Right cardiac atrium (tissue), 5 donors: ENCODE measurements around the gene DOK1. TPM values are rescaled to one million over a fixed set of nuclear protein-coding genes. Genes with fewer than 3 reads are reported as not detected.

Experiments used
- ATAC-seq, 2 donors: fragments of 200-7000 bp; cut with Tn5 transposase; one replicate each; pipeline versions ENCODE4 v1.8.0 to v1.9.1; 2020; ENCODE audit warnings: moderate library complexity in 2 of 2, mild to moderate bottlenecking in 1 of 2
- DNase-seq, 3 donors: peaks; one replicate each; pipeline ENCODE4 v3.0.0-alpha.2; 2020
- H3K27ac ChIP-seq: one replicate; pipeline ENCODE4 v1.5.1; 2013; ENCODE audit warnings: mild to moderate bottlenecking, low read length, control low read depth, moderate library complexity
- H3K27me3 ChIP-seq: one replicate; pipeline ENCODE4 v1.6.1; 2013; ENCODE audit not compliant: control insufficient read depth, insufficient read depth
- H3K4me1 ChIP-seq: one replicate; pipeline ENCODE4 v1.6.1; 2013; ENCODE audit warnings: low read length; ENCODE audit not compliant: control insufficient read depth, insufficient read depth
- H3K4me3 ChIP-seq: one replicate; pipeline ENCODE4 v1.5.1; 2013; ENCODE audit warnings: low read length, control low read depth
- H3K9me3 ChIP-seq: one replicate; pipeline ENCODE4 v1.6.1; 2013; ENCODE audit warnings: low read length; ENCODE audit not compliant: control insufficient read depth
- WGBS: extraction: QIAGEN DNeasy Blood & Tissue Kit; methylation state at CpG from one replicate; pipeline ENCODE4 v1.1.7; 2013; 5-methylcytosine and 5-hydroxymethylcytosine counted together
- intact Hi-C, 4 donors: fragments of 100-400 bp; cut with DNase I; formaldehyde crosslinking; loops; one replicate each; pipeline versions ENCODE4 v1.11.0 to v1.14.0; 2022 to 2023
- polyA plus RNA-seq: library from polyadenylated mRNA; stranded (reverse); fragments of 200-250 nt; gene quantifications from one replicate; pipeline ENCODE4 v1.2.3, GENCODE V29; 2013
- total RNA-seq, 4 donors: library from RNA; stranded (reverse); fragmentation: NEBNext Ultra II Directional; extraction: Animal tissue kit (Norgen Biotek cat#: 25700); gene quantifications; one replicate each; pipeline ENCODE4 v1.2.1, GENCODE V29; 2021
- donor health status: healthy with polysubstance abuse.
- donor health status: DM: no; HTN: yes; CAD: no.
- donor health status: DM: no; HTN: no; CAD: no.
- donor health status: DM: no; HTN: yes; CAD: no; lungs with severe emphysema.
- donor health status: DM: yes; HTN: yes; CAD: no.

DOK1 gene
- total and polyA plus RNA-seq, 5 donors = 3.7 to 8.6 (median 7.5) TPM

DNA sequence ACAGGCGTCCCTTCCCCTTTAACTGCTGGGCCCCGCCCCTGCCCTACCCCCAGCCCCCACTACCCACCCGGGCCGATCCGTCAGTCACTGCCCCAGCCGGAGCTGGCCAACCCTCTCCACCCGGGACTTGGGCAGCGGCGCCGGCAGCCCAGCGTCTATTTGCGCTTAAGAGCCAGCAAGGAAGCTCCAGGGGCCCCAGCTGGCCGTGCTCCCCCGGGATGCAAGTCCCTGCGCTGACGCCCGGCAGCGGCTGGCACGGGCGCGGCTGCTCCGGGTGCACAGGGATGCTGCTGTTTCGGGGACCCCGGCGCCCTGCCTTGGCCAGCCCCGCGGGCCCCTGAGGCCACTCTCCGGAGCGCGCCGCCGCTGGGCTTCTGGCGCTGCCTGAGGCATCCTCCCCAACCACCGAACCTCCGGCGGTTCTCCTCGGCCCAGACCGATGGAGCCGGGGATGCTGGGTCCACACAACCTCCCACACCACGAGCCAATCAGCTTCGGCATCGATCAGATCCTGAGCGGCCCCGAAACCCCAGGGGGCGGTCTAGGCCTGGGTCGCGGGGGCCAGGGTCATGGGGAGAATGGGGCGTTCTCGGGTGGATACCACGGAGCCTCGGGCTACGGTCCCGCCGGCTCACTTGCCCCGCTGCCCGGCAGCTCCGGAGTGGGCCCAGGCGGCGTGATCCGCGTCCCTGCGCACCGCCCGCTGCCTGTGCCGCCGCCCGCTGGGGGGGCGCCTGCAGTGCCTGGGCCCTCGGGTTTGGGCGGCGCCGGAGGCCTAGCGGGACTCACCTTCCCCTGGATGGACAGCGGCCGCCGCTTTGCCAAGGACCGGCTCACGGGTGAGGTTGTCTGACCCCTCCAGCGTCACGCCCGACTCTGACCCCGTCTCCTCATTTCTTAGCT lies 39.9 kb upstream of the DOK1 start, which contains the start of gene TLX2:
Gene TLX2 (plus strand): TSS at position 83 of the 903 bp plus-strand sequence. CDS start 357 bp downstream, at position 440.
- peak in 1 of 3 donors; percentile 44 for DNase-seq
- Histone ChIP-seq H3K4me3 (no peak within 1 kb of the TSS), H3K4me1 (peaks cover 2% of the 10 kb centered on the region), H3K27ac (no peak within 1 kb of the TSS), H3K9me3 (no peaks in the 10 kb centered on the region), H3K27me3 (no peaks in the 10 kb centered on the region)
- no peak for ATAC-seq
- intact Hi-C loops = no loop called here
- 4% methylated on average over 82 of the region's 82 CpGs for WGBS

DNA sequence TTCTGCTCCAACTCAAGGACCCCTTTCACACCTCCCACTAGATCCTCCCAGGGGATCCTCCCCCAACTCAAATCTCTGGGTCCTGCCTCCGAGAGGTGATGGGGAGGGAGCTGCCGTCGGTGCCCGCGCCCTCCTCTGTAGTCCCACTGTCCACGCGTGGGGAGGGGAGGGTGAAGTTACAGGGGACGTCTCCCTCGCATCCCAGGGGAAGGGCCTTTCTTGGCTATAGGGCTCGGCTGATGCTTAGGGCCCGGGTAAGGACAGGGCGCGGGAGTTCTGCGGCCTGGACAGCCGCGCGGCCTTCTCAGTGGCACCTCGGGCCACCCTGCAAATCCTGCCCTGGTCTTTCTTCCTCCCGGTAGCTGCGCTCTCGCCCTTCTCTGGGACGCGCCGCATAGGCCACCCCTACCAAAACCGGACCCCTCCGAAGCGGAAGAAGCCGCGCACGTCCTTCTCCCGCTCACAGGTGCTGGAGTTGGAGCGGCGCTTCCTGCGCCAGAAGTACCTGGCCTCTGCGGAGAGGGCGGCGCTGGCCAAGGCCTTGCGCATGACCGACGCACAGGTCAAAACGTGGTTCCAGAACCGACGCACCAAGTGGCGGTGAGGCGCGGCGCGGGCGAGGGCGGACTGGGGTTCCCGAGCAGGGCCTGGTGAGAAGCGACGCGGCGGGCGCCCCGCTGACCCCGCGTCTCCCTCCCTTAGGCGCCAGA lies 39.1 kb upstream of the DOK1 start:
- H3K4me3 ChIP-seq = peak overlapping the region; percentile 12
- no peaks in the 10 kb centered on the region for H3K27me3 ChIP-seq
- intact Hi-C loops = no loop called here
- H3K9me3 ChIP-seq = no peaks in the 10 kb centered on the region
- DNase-seq (peak in 1 of 3 donors; percentile 25), ATAC-seq (peak in 1 of 2 donors; percentile 15)
- H3K4me1 ChIP-seq = peaks cover 2% of the 10 kb centered on the region
- 5% methylated on average over 60 of the region's 60 CpGs for WGBS
- no peak overlapping the region for H3K27ac ChIP-seq

DNA sequence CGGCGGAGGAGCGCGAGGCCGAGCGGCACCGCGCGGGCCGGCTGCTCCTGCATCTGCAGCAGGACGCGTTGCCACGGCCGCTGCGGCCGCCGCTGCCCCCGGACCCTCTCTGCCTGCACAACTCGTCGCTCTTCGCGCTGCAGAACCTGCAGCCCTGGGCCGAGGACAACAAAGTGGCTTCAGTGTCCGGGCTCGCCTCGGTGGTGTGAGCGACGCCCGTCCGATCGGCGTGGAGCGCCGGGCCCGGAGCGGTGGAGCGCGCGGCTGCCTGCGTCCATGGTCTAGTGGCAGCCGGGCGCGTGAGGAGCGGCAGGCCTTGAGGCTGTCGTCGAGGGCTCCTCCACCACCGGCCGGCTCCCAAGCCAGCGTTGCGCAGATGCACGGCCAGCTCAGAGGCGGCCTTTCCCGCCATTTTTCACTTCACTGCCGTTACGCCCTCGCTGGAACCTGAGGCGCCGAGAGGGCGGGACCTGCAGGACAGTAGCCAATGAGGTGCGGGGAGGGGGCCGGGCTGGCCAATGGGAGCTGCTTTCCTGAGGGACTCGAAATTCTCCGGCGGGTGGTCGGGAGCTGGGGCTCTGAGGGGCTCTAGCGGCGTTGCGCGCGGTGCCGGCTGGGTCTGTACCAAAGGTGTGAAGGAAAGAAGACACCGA lies 38.4 kb upstream of the DOK1 start:
- H3K9me3 ChIP-seq = no peaks in the 10 kb centered on the region
- peaks cover 2% of the 10 kb centered on the region for H3K4me1 ChIP-seq
- peak overlapping the region; percentile 12 for H3K4me3 ChIP-seq
- ATAC-seq (peak; percentile 80 to 84), DNase-seq (peak; percentile 69 to 89 (median 86))
- intact Hi-C loops = no loop called here
- WGBS = 2% methylated on average over 72 of the region's 72 CpGs
- no peak overlapping the region for H3K27ac ChIP-seq
- no peaks in the 10 kb centered on the region for H3K27me3 ChIP-seq

DNA sequence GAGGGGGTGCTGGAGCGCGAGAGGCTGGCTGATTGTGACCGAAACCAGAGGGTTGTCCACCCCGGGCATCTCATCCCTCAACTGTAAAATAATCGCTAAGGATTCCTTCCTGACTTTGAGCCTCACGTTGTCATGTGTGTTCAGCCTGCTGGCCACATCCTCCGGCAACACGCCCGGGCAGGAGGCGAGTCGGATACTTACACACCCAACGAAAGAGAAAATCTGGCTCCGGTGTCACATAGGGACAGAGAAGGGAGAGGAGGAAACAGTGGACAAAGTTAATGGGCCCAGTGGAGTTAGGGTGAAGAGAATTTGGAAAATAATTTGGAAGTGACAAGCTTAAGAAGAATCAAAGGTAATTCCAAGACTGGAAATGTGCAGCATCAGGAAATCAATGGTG lies 37.9 kb upstream of the DOK1 start:
- intact Hi-C loops = no loop called here
- DNase-seq (no peak), ATAC-seq (no peak)
- 65% methylated on average over 13 of the region's 13 CpGs for WGBS
- peaks cover 2% of the 10 kb centered on the region for H3K4me1 ChIP-seq
- H3K27ac ChIP-seq = no peak overlapping the region
- no peaks in the 10 kb centered on the region for H3K9me3 ChIP-seq
- H3K4me3 ChIP-seq = no peak overlapping the region
- no peaks in the 10 kb centered on the region for H3K27me3 ChIP-seq

GRCh38 chr2:74522516-74522915 lies 32.0 kb upstream of the DOK1 start:
- DNase-seq (no peak), ATAC-seq (no peak)
- intact Hi-C loops = no loop called here
- Histone ChIP-seq H3K9me3 (no peaks in the 10 kb centered on the region), H3K27me3 (no peaks in the 10 kb centered on the region), H3K4me3 (no peak overlapping the region), H3K4me1 (no peaks in the 10 kb centered on the region), H3K27ac (no peak overlapping the region)
- 72% methylated on average over 3 of the region's 3 CpGs for WGBS

DNA sequence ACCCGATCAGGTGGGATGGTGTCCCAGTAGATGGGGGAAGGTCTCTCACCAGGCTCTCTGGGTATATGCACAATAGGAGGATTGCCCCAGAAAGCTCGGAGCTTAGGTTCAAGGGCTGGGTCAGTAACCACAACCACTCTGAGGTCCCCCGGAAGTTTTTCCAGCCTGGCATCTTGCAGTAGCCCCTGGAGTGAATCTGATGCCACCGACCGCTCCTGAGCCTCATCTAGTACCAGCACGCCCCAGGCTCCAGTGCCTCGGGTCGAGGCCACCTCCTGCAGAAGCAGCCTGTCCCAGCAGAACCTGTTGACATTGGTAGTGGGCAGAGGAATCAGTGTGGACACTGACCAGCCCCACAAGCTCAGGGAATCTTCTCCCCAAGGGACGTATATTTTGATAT lies 30.5 kb upstream of the DOK1 start:
- 86% methylated on average over 9 of the region's 9 CpGs for WGBS
- Histone ChIP-seq H3K27me3 (no peaks in the 10 kb centered on the region), H3K27ac (no peak overlapping the region), H3K4me3 (no peak overlapping the region), H3K4me1 (no peaks in the 10 kb centered on the region), H3K9me3 (no peaks in the 10 kb centered on the region)
- intact Hi-C loops = no loop called here
- ATAC-seq (no peak), DNase-seq (no peak)

GRCh38 chr2:74524955-74525716 lies 29.4 kb upstream of the DOK1 start:
- H3K27me3 ChIP-seq = no peaks in the 10 kb centered on the region
- no peaks in the 10 kb centered on the region for H3K9me3 ChIP-seq
- 88% methylated on average over 10 of the region's 10 CpGs for WGBS
- H3K4me1 ChIP-seq = no peaks in the 10 kb centered on the region
- H3K4me3 ChIP-seq = no peak overlapping the region
- DNase-seq (no peak), ATAC-seq (no peak)
- H3K27ac ChIP-seq = no peak overlapping the region
- intact Hi-C loops = no loop called here

GRCh38 chr2:74525717-74526648 lies 28.5 kb upstream of the DOK1 start, which contains the start of gene DQX1:
TSS of gene DQX1 (minus strand) at chr2:74526231. CDS start at chr2:74525729, 502 bp downstream.
- Histone ChIP-seq H3K4me3 (no peak within 1 kb of the TSS), H3K9me3 (no peaks in the 10 kb centered on the region), H3K4me1 (no peaks in the 10 kb centered on the region), H3K27ac (no peak within 1 kb of the TSS), H3K27me3 (no peaks in the 10 kb centered on the region)
- ATAC-seq = no peak
- DNase-seq = no peak
- intact Hi-C loops = no loop called here
- 89% methylated on average over 11 of the region's 11 CpGs for WGBS

- no peak for DNase-seq
- Histone ChIP-seq H3K27me3 (no peaks in the 10 kb centered on the region), H3K4me3 (no peak overlapping the region), H3K9me3 (no peaks in the 10 kb centered on the region), H3K4me1 (peaks cover 3% of the 10 kb centered on the region), H3K27ac (no peak overlapping the region)
- intact Hi-C loops = no loop called here
- no peak for ATAC-seq
- WGBS = 98% methylated on average over 11 of the region's 11 CpGs
These were observed 27.8 kb upstream of the DOK1 start for GRCh38 chr2:74526649-74527230.
